ENCODE measurements around the gene VMO1.

Gene VMO1

DNA sequence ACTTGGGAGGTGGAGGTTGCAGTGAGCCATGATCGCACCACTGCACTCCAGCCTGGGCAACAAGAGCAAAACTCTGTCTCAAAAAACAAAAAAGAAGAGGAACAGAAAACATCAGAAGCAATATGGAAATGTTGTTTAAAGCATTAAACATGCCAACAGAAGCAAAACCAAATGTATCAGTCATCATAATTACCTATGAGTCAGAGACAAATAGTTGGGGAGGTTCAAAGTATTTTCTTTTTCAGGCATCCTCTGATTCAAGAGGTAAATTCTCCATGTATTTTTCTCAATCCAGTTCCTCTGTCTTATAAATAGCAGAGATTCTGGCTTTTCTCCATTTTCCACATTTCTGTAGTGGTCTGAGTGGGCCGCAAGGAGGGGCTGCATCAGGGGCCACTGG lies 16.5 kb downstream of the VMO1 start:
- H3K27ac ChIP-seq = no peak overlapping the region
- TF ChIP-seq, protein P1, sequence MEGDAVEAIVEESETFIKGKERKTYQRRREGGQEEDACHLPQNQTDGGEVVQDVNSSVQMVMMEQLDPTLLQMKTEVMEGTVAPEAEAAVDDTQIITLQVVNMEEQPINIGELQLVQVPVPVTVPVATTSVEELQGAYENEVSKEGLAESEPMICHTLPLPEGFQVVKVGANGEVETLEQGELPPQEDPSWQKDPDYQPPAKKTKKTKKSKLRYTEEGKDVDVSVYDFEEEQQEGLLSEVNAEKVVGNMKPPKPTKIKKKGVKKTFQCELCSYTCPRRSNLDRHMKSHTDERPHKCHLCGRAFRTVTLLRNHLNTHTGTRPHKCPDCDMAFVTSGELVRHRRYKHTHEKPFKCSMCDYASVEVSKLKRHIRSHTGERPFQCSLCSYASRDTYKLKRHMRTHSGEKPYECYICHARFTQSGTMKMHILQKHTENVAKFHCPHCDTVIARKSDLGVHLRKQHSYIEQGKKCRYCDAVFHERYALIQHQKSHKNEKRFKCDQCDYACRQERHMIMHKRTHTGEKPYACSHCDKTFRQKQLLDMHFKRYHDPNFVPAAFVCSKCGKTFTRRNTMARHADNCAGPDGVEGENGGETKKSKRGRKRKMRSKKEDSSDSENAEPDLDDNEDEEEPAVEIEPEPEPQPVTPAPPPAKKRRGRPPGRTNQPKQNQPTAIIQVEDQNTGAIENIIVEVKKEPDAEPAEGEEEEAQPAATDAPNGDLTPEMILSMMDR (conservative IDR thresholded peaks at IDR 0.05) = no peak

DNA sequence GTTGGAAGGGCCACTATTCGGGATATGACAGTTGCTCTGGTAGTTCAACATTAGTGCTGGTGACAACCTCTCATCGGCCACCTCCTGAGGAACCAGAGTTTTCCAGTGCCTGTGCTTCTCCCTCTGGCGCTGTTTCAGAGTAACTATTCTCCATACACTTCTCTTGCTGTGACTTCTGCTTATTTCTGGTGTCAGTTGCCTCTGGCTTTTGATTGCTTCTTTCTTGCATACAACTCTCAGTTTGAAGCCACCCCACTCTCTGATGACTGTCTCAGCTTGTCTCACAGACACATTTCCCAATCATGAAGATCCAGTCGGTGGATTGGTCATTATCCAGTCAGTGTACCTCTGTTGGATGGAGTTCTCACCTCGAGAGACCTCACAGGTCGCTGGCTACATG lies 17.9 kb downstream of the VMO1 start:
- TF ChIP-seq, protein P1 (conservative IDR thresholded peaks at IDR 0.05) = no peak
- no peak overlapping the region for H3K27ac ChIP-seq

DNA sequence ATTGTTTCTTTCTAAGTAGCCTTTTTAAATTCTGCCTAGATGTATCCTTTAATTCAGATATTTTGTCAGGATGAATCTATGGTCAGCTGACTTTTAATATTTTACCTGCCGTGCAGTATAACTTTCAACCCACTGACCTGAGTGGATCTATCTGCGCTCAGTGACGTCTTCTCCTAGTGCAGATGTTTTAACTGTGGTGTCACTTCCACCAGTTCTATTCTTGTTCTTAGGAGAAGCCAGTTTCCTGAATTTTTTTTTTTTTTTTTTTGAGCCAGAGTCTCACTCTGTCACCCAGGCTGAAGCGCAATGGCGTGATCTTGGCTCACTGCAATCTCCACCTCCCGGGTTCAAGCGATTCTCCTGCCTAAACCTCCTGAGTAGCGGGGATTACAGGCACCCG lies 19.4 kb downstream of the VMO1 start:
- TF ChIP-seq, protein P1 (conservative IDR thresholded peaks at IDR 0.05) = no peak
- H3K27ac ChIP-seq = no peak overlapping the region

DNA sequence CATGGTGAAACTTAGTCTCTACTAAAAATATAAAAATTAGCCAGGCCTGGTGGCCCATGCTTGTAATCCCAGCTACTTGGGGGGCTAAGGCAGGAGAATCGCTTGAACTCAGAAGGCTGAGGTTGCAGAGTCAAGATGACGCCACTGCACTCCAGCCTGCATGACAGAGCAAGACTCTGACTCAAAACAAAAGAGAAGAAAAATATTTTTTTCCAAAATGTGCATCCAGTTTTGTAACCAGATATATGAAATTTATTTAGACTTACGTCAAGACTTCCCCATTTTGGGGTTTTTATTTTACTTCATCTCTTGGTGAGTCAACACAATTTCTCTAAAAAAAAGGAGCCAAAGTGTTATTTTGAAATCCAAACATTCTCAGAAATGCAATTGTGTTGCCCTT lies 20.0 kb downstream of the VMO1 start:
- H3K27ac ChIP-seq = no peak overlapping the region
- TF ChIP-seq, protein P1 (conservative IDR thresholded peaks at IDR 0.05) = no peak

DNA sequence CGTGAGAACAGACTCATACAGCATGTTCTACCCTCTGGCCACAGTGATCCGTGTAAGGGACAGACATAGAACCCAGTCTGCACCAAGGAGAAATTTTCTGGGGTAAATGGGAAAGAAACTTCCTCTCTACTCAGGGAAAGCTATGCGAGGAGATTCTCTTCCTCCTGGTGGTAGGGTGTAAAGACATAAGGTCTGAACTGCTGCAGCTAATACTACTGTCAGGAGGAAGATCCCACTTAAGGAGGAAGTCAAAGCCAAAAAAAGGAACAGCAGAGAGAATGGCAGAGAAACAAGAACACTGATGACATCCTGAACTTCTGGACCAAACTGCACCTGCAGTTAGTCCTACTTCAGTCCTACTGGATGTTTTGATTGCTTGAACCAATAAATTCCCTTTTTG lies 21.6 kb downstream of the VMO1 start:
- TF ChIP-seq, protein P1 (conservative IDR thresholded peaks at IDR 0.05) = no peak

DNA sequence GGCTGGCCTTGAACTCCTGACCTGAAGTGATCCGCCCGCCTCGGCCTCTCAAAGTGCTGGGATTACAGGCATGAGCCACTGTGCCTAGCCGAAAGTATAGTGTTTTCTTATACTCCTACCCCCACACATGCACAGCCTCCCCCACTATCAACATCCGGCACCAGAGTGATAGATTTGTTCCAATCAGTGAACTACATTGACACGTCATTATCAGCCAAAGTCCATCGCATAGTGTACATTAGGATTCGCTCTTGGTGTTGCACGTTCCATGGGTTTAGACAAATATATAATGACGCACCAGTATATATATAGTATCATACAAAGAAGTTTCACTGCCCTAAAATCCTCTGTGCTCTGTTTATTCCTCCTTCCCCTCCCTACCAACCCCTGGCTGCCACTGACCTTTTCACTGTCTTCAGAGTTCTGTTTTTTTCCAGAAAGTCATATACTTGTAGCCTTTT lies 26.4 kb downstream of the VMO1 start:
- TF ChIP-seq, protein P1 (conservative IDR thresholded peaks at IDR 0.05) = no peak
- no peak overlapping the region for H3K27ac ChIP-seq

More for the DNA sequence above, 21.6 kb downstream of the VMO1 start:
- H3K27ac ChIP-seq = no peak overlapping the region

DNA sequence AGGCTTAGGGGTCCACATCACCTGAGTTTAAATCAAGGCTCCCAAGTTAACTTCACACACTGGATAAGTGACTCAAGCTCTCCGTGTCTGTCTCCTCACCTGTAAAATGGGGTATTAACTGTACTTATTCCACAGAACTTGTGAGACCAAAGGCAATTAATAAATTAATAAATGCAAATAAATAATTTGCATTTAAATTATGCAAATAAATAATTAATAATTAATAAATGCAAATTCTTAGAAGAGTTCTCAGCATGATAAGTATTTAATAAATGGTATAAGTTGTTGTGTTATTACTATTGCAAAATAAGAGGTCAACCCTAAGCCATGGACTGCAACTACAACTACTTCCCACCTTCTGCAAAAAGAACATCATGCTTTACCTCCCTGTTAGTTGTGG lies 32.8 kb downstream of the VMO1 start:
- TF ChIP-seq, protein P1 (conservative IDR thresholded peaks at IDR 0.05) = no peak

More for the DNA sequence above, 32.8 kb downstream of the VMO1 start:
- H3K27ac ChIP-seq = no peak overlapping the region

Measured in VCaP (cell line).